HG03060 (cell line): Measurements from ENCODE around the gene PRLR.

Source experiments
- ATAC-seq: cut with Tn5 transposase; IDR thresholded peaks from one replicate; pipeline ENCODE4 v1.9.1; 2021; ENCODE audit warnings: low read depth, moderate number of reproducible peaks; ENCODE audit not compliant: unreplicated experiment

PRLR gene

DNA sequence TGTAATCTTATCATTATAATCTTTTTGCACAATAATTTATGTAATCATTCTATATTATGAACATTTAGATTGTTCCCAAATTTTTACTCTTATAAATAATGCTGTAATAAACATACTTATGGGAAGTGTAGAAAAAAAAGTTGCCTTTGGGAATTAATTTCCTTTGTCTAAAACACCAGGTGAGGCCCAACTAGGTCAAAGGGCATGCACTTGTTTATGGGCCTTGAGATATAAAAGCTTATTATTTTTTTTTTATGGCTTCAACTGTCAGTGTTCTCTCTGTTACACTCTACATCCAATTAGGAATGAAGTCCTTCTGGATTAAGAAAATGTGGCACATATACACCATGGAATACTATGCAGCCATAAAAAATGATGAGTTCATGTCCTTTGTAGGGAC is 6.5 kb upstream of the PRLR start:
- ATAC-seq = no peak

DNA sequence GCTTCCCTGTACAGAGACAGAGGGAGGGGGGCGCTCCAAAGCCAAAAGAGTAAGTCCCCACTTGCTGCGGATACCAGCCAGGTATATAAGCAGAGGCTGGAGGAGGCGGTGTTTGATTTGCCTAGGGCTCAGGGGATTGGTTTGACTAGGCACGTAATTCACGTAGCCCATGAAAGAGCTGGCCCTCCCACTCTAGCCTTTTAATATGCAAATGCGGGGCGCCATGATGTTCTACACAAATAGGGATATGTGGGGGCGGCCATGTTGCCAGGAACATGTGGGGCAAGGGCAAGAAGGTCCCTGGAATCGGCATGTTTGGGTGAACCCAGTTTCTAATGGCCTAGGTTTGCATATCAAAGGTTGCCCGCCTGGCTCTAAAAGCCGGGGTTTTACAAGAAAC is 3.3 kb upstream of the PRLR start:
- ATAC-seq = no peak

GRCh38 chr5:35233121-35233520 is 2.8 kb upstream of the PRLR start:
- no peak for ATAC-seq

- no peak for ATAC-seq
These were observed 1.8 kb upstream of the PRLR start for GRCh38 chr5:35232124-35232523.

DNA sequence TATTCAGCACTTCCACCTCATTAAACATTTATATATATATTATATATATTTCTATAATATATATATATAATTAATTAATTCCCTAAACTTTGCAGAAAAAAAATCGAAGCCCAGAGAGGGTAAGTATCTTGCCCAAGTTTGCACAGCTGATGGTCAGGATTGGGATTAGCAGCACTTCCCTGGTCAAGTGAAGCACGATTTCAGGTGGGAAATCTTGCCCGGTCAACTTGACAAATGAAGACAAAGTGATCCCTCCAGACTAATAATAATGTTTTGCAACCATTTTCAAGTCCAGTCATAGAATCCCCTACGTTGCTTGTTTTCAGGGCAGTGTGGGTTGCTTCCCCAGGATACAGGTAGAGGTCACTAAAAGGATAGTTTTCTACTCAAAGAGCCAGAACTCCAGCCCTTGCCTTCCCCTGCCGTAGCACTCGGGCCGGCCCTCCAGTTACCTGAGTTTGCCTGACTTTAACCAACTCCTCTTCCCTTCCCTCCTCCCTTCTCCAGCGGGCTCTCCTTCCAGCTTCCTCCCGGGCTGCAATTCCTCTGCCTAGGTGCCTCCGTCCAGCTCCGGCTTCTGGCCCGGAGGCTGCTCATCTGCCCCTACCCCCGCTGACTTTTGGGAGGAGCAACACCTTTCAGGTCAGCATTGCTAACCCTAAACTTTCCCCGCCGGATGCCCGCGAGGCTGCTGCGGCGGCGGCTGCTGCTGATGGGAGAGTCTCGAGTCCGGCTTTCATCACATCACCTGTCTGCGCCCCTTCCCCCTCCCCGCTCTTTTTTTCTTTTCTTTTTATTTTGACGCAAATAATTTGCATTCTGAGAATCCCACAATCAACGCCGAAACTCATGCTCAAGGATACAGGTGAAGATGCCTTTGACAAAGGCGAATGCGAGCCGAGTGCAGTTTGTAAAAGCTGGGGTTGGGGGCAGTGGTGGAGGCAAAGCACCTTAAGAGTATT is 930 bp downstream of the PRLR start:
- ATAC-seq = no peak

DNA sequence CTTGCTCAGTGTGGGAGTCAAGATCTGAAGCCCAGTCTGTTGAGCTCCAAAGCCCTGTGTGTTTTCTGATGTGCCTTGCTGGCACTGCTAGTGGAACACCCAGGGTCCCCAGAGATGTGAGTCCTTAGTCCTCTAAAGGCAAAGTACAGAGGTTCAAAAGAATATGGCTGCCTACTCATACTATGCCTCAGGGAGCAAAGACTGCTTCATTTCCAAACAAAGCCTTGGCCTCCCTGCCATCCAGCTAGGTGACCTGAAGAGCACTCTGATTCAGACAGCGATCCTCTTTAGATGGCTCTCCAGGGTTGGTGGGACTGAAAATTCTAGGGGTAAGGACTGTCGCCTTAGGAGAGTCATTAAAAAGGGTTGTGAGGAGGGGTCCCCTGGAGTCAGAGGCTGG is 2.0 kb downstream of the PRLR start:
- ATAC-seq = no peak

DNA sequence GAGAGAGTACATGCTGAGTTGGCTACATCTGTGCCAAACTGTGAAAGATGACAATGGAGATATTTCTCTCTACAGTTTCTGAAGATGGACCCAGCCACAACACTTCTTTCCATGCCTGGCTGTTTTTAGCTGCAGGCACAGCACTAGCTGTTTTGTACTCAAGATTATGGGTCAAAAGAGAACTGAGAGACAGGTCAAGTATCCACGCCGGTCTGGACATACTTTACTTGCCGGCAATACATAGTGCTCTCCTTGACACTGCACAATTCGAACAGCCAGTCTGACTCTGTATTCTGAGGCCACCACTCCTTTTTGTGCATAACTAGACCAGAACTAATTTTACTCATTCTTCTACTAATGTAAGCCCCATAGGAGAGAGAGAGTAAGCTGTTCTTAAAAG is 2.6 kb downstream of the PRLR start:
- no peak for ATAC-seq

DNA sequence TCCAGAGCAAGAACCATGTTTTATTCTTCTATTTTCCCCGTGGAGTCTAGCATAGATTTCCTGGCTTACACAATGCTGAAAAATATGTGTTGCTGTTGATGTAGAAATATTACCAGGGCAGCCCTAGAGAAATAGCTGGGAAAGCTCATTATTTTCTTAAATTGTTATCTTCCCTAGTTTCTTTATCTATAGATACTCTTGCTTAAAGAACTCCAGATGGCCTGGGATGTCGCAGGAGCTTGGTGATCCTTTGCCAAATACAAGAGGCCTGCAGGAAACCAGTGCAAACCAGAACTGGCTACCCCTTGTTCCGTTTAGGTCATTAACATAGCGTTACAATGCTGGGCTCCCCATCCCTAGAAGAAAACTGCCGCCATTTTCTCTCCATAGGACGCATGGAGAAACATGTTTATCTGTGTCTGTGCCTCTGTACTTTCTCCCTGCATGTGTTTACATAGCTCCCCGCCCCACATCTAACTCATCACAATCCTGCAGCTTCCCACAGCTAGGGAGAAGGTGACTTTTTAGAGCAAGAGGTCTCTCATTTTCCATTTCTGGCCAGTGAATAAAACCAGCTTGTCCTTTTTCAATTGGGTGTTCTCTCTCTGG is 6.4 kb downstream of the PRLR start:
- no peak for ATAC-seq

GRCh38 chr5:35220967-35221366 is 9.3 kb downstream of the PRLR start:
- ATAC-seq = no peak

DNA sequence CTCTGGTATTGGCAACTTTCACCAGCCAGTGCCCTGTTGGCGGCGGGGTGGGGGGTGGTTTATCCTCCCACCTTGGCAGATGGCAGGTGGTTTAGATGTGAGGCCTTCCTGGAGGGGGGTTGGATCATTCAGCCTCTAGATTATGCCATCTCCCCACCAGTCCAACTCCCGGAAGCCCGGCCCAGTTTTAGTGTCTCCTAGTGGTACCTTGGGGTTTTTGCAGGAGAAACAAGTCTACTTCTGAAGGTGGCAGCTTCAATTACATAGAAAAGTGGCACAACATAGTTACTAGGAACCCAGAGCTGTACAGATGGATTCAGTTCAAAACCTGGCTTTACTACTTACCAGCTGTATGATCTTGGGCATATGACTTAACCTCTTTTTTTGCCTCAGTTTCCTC is 11.3 kb downstream of the PRLR start:
- ATAC-seq = no peak

- ATAC-seq = no peak
These were observed 16.2 kb downstream of the PRLR start for GRCh38 chr5:35214051-35214450.

- no peak for ATAC-seq
These were observed 16.7 kb downstream of the PRLR start for GRCh38 chr5:35213608-35214007.

DNA sequence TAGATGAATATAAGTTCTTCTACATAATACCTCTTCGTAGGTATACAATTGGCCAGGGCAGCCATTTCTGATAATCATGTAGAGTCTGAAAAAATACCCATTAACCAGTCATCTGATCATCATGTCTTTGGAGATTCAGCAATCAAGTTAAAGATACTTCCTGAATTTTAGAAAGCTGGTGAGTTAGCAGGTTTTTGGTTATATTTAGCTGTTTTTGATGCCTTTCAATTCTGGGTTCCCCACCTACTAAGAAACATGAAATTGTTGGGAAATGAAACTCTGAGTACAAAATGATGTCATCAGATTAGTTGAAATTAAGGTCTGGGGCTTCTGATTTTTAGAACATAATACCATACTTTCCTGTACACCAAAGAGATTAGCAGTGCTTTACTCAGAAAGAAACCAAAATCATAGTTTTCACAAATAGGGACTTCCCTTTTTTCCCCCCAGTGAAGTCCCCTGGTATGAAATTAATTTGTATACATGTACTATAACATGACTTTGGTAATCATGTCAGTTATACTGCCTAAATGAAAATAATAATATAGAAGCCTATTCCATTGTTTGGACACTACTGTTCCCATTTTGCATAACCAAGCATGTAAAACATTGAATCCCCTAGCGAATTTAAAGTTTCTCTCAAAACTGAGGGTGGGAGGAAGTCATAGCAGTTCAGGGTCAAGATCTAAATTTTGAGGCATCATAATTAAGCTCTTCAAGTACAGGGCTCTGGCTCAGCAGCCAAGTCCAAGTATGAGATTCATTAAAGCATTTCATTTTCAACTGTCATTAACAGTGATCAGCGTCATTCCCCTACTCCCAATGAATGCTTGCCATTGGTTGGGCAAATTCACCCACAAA is 17.9 kb downstream of the PRLR start:
- ATAC-seq = peak; percentile 61

DNA sequence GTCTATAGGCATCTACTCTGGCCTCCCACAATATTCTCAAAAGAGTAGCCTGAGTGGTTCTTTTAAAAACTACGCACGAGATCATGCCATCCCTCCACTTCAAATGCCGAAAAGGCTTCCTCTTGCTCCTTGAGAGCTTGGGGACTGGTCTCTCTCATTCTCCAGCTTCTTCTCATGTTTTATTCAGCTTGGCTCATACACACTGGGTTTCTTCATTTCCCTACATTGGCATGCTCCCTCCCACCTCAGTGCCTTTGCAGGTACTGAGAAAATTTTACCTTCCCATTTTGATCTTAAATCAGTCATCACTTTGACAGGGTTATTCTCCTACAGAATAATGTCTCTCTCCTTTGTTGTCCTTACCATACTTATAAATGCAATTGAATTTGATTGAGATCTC is 20.4 kb downstream of the PRLR start:
- ATAC-seq = no peak

DNA sequence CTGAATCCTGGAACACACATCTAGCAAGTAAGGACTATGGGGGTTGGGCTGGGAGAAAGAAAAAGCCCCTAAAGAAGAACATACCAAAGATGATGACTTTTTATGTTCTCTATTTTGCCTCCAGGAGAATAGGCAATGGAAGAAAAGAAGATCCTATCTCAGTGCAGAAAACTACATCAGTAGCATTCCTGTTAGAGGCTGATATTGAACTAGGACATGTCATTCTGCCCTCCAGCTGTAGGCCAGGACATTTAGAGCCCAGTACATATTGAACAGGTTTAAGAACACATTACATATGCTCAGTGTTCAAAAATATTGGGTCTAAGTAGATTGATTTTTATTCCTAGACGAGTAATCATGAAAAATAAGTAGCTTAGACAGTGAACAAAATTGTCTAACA is 24.7 kb downstream of the PRLR start:
- ATAC-seq = no peak

GRCh38 chr5:35205186-35205585 is 25.1 kb downstream of the PRLR start:
- no peak for ATAC-seq

DNA sequence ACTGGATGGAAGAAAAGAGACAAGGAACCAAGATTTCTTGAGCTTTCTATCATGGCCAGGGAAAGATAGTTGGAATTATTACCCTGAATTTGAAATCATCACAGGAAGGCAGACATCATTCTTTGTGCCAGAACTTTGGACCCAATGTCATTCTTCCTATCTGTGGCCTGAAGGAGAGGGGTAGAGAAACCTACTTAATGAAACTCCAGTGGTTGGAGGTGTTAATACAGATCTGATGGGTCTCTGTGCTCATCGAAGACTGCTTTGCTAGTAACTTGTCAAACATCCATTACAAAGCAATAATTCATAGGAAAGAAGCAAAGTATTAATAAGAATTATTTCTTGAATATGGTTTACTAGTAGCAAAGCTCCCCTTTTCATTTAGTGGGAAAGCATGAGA is 26.9 kb downstream of the PRLR start:
- ATAC-seq = no peak

- ATAC-seq = peak; percentile 59
These were observed 27.8 kb downstream of the PRLR start for GRCh38 chr5:35202319-35203111.

DNA sequence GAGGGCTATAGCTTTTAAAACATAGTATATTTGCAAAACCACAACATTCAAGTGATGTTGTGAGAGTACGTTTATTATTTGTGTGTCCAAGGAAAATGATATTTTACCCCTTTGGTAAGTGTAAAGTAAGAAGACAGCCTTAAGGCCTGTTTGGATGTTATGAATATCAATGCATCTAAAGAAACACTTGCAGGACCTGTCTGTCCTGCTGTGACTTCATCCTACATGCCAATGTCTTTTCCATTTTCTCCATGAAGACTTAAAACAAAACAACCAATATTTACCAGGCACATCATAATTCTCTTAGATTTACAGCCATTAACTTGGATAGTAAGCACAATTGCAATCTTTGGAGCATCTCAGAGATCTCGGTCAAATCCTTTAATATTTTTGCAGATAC is 29.0 kb downstream of the PRLR start:
- ATAC-seq = no peak

GRCh38 chr5:35199886-35200285 is 30.4 kb downstream of the PRLR start:
- no peak for ATAC-seq
